Keratinocyte (primary cell): ENCODE data around the gene LTBP2. TPM values are rescaled to one million over a fixed set of nuclear protein-coding genes. Genes with fewer than 3 reads are reported as not detected.

ENCODE experiments used
- DNase-seq: peaks from one replicate; pipeline ENCODE4 v3.0.0-alpha.2; 2011; ENCODE audit warnings: low read depth, missing footprints, low spot score
- FAIRE-seq: peaks from 2 replicates; lab custom pipeline; 2011; peaks lifted over from hg19 to GRCh38; lab: Jason Lieb, UNC
- H2AFZ ChIP-seq: 2 replicates; pipeline ENCODE4 v1.6.0; 2012; ENCODE audit warnings: low read length, control low read depth, inconsistent platforms; ENCODE audit not compliant: control insufficient read depth
- H3K27ac ChIP-seq: 2 replicates; pipeline ENCODE4 v1.5.1; 2011; ENCODE audit warnings: low read length; ENCODE audit not compliant: control insufficient read depth, insufficient read depth
- H3K27me3 ChIP-seq: 3 replicates; pipeline ENCODE4 v1.6.0; 2011; ENCODE audit warnings: low read length; ENCODE audit not compliant: control insufficient read depth, insufficient read depth; ENCODE audit errors: extremely low read depth
- H3K36me3 ChIP-seq, 2 experiments: 2 replicates in 1 of 2; 3 replicates in 1 of 2; pipeline ENCODE4 v1.5.1; 2011; ENCODE audit warnings: low read length in 2 of 2, mild to moderate bottlenecking in 1 of 2; ENCODE audit not compliant: control insufficient read depth in 2 of 2, insufficient read depth in 2 of 2; ENCODE audit errors: extremely low read depth in 1 of 2
- H3K4me1 ChIP-seq: 3 replicates; pipeline ENCODE4 v1.5.1; 2011; ENCODE audit warnings: low read length; ENCODE audit not compliant: control insufficient read depth, insufficient read depth; ENCODE audit errors: extremely low read depth
- H3K4me2 ChIP-seq: 3 replicates; pipeline ENCODE4 v1.6.0; 2011; ENCODE audit warnings: low read depth, low read length; ENCODE audit not compliant: control insufficient read depth, insufficient read depth; ENCODE audit errors: extremely low read depth
- H3K4me3 ChIP-seq, 3 experiments: fragments of 200-600 bp in 1 of 3; sonication (generic) in 1 of 3; 2 replicates in 2 of 3; 3 replicates in 1 of 3; pipeline ENCODE4 v1.5.1; 2011 to 2016; ENCODE audit warnings: low read length in 3 of 3, mild to moderate bottlenecking in 3 of 3, control low read depth in 2 of 3, inconsistent platforms in 1 of 3, low read depth in 1 of 3, mixed read lengths in 1 of 3, mixed run types in 1 of 3, moderate library complexity in 1 of 3; ENCODE audit not compliant: control insufficient read depth in 2 of 3, insufficient read depth in 2 of 3; ENCODE audit errors: extremely low read depth in 1 of 3
- H3K79me2 ChIP-seq: 2 replicates; pipeline ENCODE4 v1.6.0; 2012; ENCODE audit warnings: low read length; ENCODE audit not compliant: control insufficient read depth, insufficient read depth
- H3K9ac ChIP-seq: 3 replicates; pipeline ENCODE4 v1.6.0; 2011; ENCODE audit warnings: low read length; ENCODE audit not compliant: control insufficient read depth, insufficient read depth; ENCODE audit errors: extremely low read depth
- H3K9me1 ChIP-seq: 3 replicates; pipeline ENCODE4 v1.6.0; 2011; ENCODE audit warnings: low read length; ENCODE audit not compliant: control insufficient read depth, insufficient read depth; ENCODE audit errors: extremely low read depth
- H3K9me3 ChIP-seq: 2 replicates; pipeline ENCODE4 v1.5.1; 2012; ENCODE audit warnings: low read depth, low read length; ENCODE audit not compliant: control insufficient read depth
- H4K20me1 ChIP-seq: 3 replicates; pipeline ENCODE4 v1.6.0; 2011; ENCODE audit warnings: low read length; ENCODE audit not compliant: control insufficient read depth, insufficient read depth; ENCODE audit errors: extremely low read depth
- EZH2 ChIP-seq: IDR thresholded peaks from one replicate; pipeline ENCODE4 v1.6.1; 2012; ENCODE audit warnings: inconsistent platforms, mild to moderate bottlenecking, low read length, moderate library complexity
- dilution Hi-C: fragments of 300-500 bp; cut with MboI; formaldehyde crosslinking; loops from one replicate; pipeline ENCODE4 v1.7.0; 2020; ENCODE audit warnings: low sequenced_read_pairs; ENCODE audit not compliant: extremely low pct_ligation_motif_present
- polyA plus RNA-seq, 5 experiments: library from polyadenylated mRNA; depleted of rRNA in 3 of 5; stranded (reverse) in 3 of 5; stranded (forward) in 1 of 5; unstranded in 1 of 5; fragments of >200 nt; gene quantifications; 1 replicate in 1 of 5; 2 replicates in 3 of 5; 3 replicates in 1 of 5; pipeline versions ENCODE4 v1.2.1 to v1.2.3, GENCODE V29; 2011 to 2012; ENCODE audit warnings: missing spikeins in 2 of 5, low read depth in 1 of 5, low replicate concordance in 1 of 5
- TF ChIP-seq, protein P1 (sequence below), 3 experiments: IDR thresholded peaks in 1 of 3; conservative IDR thresholded peaks in 1 of 3; optimal IDR thresholded peaks in 1 of 3; 2 replicates in 2 of 3; 3 replicates in 1 of 3; pipeline versions ENCODE3 to v1.5.1; 2011; ENCODE audit warnings: low read length in 3 of 3, mild to moderate bottlenecking in 3 of 3, moderate library complexity in 2 of 3, control low read depth in 1 of 3, inconsistent platforms in 1 of 3; ENCODE audit not compliant: insufficient read depth in 2 of 3; ENCODE audit errors: extremely low read depth in 1 of 3

Gene LTBP2
- polyA plus RNA-seq, 1 donor (not counting 4 experiments of a cell fraction or from before 2014, with no cell fraction given) = 23.9 TPM

DNA sequence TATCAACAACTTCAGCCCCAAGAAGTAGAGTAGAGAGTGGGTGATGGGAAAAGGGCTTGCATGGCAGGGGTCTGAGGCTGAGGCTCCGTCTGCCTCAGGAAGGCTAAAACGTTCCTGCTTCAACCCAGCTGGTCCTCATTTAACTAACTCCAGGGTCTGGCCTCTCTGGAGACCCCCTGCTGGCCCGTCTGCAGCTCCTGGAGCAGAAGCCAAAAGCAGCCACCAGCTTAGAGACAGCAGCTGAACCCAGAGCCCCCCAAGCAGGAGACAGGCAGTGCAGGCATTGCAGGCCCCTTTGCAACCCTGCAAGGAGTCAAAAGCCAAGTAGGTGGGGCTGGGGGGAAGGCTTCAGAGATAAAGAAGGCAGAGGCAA is 25.1 kb upstream of the LTBP2 start:
- Histone ChIP-seq H3K27me3 (no peaks in the 10 kb centered on the region), H3K9me1 (no peaks in the 10 kb centered on the region), H2AFZ (no peak overlapping the region), H3K9me3 (no peaks in the 10 kb centered on the region), H3K4me2 (no peak overlapping the region), H3K9ac (no peak overlapping the region), H3K36me3 (no peaks in the 10 kb centered on the region), H3K4me1 (peaks cover 15% of the 10 kb centered on the region), H4K20me1 (no peaks in the 10 kb centered on the region), H3K4me3 (no peak overlapping the region), H3K27ac (no peak overlapping the region), H3K79me2 (no peaks in the 10 kb centered on the region)
- dilution Hi-C loops = no loop called here
- FAIRE-seq (no peak), DNase-seq (no peak)
- TF ChIP-seq, protein P1, sequence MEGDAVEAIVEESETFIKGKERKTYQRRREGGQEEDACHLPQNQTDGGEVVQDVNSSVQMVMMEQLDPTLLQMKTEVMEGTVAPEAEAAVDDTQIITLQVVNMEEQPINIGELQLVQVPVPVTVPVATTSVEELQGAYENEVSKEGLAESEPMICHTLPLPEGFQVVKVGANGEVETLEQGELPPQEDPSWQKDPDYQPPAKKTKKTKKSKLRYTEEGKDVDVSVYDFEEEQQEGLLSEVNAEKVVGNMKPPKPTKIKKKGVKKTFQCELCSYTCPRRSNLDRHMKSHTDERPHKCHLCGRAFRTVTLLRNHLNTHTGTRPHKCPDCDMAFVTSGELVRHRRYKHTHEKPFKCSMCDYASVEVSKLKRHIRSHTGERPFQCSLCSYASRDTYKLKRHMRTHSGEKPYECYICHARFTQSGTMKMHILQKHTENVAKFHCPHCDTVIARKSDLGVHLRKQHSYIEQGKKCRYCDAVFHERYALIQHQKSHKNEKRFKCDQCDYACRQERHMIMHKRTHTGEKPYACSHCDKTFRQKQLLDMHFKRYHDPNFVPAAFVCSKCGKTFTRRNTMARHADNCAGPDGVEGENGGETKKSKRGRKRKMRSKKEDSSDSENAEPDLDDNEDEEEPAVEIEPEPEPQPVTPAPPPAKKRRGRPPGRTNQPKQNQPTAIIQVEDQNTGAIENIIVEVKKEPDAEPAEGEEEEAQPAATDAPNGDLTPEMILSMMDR (optimal IDR thresholded peaks at IDR 0.05 in 1 of 3, IDR thresholded peaks at IDR 0.05 in 1 of 3, conservative IDR thresholded peaks at IDR 0.05 in 1 of 3; ENCODE audit: extremely low read depth in 1 of 3, insufficient read depth in 2 of 3, low read length in 3 of 3) = no peak

DNA sequence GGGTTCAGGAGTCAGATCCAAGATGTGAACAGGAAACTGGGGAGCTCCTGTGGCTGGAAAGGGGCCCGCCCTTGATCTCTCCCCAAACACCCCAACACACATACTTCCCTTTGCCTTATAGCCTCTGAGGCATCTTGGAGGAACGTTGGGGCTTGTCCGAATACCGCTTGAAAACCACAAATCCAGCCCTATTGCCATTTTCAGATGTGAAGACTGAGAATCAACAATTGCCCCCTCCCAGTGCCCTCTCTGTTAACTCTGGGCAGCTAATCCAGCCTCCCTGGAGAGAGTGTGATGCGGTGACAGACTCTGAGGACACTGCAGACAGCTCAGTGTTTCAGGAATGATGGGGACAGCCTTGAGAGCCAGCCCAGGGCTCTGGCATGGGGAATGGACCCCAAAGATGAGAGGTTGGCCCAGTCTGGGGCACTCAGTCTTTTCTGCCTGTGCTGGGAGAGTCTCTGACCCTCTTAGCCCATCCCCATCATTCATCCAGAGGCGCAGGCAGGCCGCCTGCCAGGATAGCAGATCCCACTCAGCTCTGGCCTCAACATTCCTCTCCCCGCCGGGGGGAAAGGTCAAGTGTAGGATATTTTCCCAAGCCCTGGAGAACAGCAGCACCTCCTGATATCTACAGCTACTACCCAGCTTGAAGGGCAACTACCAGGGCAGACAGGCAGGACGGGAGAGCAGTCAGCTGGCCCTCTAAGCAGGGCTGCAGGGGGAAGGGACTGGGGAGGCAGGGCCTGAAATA is 24.6 kb upstream of the LTBP2 start:
- Histone ChIP-seq H3K79me2 (no peaks in the 10 kb centered on the region), H3K4me3 (no peak overlapping the region), H4K20me1 (no peaks in the 10 kb centered on the region), H3K4me1 (peaks cover 15% of the 10 kb centered on the region), H3K9me1 (no peaks in the 10 kb centered on the region), H3K27ac (no peak overlapping the region), H3K9ac (no peak overlapping the region), H3K9me3 (no peaks in the 10 kb centered on the region), H3K27me3 (no peaks in the 10 kb centered on the region), H2AFZ (peak overlapping the region; percentile 4), H3K36me3 (no peaks in the 10 kb centered on the region), H3K4me2 (peak overlapping the region; percentile 45)
- DNase-seq (no peak), FAIRE-seq (peak; percentile 85)
- dilution Hi-C loops = no loop called here
- TF ChIP-seq, protein P1 (optimal IDR thresholded peaks at IDR 0.05 in 1 of 3, IDR thresholded peaks at IDR 0.05 in 1 of 3, conservative IDR thresholded peaks at IDR 0.05 in 1 of 3; ENCODE audit: extremely low read depth in 1 of 3, insufficient read depth in 2 of 3, low read length in 3 of 3) = no peak
- TF ChIP-seq EZH2 = no peak
